GM18508 (cell line): ENCODE results near the gene GNB1.

ENCODE experiments used
- ATAC-seq: cut with Tn5 transposase; IDR thresholded peaks from one replicate; pipeline ENCODE4 v1.9.1; 2021; ENCODE audit warnings: moderate number of reproducible peaks; ENCODE audit not compliant: insufficient read depth, unreplicated experiment

Gene GNB1

DNA sequence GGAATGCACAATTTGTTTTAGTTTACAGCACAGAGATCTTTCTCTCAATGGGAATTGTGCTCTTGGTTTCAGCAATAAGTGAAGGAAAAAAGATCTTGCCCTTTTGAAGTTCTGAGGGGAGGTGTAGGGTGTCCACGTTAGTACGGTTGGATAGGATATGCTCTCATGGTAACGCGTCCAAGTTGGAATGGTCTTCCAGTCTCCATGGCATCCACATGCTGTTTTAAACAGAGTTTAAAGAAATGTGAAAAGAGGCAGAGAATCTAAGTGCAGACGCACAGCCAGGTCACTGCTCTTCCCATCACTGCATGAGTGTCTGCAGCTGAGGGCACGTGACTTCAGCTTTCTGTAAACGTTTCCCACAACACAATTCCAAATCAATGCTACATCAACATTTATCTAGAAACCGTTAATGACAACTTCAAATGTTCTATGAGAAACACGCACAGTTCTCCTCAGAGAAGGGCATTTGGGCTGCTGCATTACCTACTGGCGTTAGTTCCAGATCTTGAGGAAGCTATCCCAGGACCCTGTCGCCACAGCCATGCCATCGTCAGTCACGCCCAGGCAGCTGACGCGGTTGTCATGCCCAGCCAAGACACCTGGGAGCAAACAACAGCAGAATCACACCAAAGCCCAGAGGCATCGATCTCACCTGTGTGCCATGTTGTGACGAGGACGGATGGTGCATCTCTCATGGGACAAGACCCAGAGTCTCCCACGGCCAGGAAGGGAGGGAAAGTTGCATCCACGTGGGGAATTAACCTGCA is 103.9 kb downstream of the GNB1 start:
- no peak for ATAC-seq

DNA sequence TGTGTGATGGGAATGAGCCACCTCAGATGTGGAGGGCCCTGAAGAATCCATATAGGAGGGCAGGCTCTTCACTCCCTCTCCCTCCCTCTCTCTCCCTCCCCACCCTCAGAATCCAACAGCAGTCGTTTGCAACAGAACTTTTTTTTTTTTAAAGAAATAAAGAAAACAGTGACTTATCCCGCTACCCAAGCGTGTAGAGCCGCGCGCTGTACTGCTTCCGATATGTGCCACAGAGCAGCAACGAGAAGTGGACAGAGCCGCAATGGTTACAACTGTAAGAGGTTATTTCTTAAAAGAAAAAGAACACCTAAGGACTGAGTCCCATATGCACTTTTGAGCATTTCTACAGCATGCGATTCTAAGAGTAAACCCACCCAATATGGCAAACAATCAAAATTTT is 105.2 kb downstream of the GNB1 start:
- no peak for ATAC-seq

DNA sequence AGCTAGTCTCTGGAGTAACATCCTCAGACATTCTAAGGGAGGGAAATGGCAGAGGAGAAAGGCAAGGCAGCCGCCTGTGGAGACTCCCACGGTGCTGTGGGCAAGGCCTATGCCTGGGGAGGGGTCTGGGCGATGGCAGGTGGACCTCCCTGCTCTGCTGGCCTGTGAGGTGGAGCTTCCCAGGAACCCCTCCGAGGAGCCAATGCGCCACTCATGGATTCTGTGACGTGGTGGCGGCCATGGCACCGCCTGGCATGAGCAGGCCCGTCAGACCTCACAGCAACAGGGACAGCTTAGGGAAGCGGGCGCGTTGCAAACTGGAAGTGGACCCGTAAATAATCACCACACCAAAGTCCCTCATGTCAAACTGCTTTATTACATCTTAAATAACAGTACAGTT is 106.0 kb downstream of the GNB1 start:
- no peak for ATAC-seq

DNA sequence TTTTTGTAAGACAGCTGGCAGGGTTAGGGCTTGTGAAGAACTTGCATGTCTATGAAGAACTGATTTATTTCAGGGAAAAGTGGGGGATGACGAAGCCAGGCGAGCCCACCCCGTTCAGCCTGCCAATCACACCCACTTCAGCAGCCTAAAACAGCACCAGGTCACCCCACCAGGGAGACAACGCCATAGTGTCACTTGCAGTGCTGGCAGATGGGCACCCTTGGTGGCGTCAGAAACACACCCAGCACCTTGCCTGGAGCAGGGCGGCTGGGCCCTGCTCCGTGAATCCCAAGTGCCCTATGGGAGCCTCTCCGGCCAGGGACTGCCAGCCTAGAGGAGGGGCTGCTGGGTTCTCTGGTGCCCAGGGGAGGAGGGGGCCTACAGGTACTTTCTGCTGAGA is 107.6 kb downstream of the GNB1 start:
- ATAC-seq, result no peak

DNA sequence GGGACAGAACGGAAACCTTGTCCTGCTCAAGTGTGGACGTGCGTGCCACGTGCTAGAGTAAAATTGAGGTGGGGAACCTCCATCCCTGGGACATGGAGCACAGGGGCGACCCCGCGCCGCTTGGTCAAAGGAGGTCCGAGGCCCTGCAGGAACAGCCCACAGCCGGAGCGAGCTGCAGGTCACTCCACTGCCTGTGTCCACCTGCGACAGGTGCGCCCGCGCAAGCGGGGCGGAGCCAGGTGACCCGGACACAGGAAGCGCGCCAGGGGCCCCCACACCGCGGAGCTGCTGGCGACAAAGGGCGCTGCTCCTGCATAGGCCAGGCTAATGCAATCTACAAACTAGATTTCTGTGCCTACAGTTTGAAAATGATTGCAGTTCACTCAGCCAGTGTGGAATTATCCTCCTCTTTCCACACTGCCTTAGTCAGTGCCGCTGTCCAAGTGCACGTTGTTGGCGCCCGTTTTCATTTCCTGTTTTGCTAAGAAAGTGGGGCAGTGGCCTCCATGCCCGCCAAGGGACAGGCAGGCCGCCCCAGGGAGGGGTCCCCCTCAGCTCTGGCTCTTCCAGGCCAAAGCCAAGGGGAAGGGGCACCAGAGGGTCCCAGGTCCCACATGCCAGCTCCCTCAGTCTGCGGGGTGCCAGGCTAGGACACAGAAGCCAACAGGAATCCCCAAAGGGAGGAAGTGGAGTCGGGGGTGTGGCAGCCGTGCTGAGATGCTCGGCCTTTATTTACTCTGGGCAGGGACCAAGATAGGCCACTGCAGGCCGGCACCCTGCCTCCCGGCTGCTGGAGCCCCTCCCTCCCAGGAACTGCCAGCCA is 108.3 kb downstream of the GNB1 start:
- ATAC-seq, result no peak

DNA sequence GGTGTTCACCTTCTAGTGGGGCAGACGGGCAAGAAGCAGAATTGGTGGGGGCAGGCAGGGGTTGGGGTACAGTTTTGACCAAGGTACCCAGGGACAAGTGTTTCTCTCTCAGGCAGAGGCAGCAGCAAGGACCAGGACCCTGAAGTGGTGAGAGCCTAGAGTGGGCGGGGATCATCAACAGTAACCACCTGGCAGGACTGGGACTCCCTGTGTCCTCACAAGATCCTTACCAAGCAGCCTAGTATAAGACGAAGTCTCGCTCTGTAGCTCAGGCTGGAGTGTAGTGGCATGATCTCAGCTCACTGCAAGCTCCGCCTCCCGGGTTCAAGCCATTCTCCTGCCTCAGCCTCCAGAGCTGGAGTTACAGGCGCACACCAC is 109.4 kb downstream of the GNB1 start:
- no peak for ATAC-seq

DNA sequence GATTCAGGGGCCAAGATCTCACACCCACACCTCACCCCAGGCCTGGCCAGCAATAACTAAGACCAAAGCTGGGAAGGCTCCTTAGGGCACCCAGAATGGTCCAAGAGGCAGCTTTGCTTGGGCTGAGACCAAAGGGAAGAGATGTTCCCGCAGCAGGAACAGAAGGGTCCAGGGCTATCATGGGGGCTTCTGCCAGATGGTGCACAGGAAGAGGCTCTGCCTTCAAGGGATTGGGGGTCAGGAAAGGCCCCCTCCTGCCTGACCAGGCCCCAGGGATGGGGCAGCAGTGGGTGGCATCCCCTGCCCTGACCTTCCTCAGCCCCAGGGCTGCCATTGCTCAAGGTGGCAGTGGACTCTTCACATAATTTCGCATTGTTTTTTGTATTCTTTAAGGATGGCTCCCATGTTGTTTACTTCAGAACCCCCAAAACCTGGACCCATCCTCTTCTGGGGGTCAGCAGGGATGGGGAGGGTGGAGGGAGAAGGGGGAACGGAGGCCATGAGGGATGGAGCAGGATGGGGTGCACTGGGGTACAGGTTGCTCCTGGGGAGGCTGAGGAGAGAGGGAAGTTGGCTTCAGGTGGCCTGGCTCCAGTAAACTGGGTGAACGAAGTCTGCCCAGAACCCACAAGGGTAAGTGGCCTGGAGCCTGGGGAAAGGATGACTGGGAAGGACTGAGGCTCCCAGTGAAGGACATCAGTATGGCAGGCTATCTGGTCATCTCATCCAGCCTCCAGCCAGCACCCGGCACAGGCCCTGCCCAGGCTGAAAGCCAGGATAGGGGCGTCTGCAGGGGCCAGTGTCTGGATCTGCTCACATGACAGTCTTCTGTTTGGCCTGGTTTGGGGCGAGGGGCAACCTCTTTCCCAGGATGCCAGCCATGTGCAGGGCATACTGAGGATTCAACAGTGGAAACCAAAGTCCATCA is 110.0 kb downstream of the GNB1 start:
- no peak for ATAC-seq

DNA sequence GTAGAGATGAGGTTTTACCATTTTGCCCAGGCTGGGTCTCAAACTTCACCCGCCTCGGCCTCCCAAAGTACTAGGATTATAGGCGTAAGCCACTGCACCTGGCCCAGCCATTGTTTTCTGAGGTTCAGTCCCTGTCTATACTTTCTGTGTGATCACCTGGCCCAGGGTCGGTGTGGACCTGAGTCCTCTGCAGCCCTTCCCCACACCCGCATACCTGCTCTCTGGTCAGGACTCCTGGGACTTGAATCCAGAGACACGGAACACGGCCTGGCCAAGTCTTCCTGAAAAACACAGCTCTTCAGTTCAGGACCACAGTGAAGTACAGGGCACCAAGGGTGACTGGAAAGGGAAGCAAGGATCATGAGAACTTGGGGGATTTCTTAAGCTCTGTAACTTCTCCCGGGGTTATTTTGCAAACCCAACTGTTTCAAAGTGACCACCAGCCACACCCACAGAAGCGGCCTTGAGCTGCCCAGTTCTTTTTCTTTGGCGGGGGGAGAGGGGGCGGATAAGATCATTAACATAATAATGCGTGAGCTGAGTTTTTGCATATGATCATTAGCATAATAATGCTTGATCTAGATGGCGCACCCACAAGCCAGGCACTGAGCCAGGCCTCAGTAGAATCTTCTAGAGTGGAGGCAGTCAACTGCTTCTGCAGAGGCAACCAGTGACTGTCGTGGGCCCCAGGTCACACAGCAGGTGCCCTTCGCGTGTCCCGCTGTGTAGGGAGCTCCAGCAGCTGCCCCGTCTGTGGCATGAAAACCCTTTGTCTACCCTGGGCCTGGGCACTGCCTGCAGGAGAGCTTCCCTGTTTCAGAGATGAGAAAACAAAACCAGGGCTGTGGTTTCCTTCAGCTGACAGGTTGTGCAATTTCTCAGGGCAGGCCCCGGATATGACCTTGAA is 110.9 kb downstream of the GNB1 start:
- ATAC-seq, result no peak

DNA sequence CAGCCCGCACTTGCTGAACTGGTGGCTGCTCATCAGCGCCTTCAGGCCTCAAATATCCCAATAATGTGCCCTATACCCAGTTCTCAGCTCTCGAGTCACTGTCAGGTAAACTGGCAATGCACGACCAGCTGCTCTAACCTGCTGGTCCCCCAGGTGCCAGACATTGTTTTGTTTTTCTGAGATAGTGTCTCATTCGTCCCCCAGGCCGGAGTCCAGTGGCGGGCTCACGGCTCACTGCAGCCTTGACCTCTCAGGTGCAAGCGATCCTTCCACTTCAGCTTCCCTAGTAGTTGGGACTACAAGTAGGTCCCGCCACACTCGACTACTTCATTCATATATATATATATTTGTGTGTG is 111.6 kb downstream of the GNB1 start:
- no peak for ATAC-seq

DNA sequence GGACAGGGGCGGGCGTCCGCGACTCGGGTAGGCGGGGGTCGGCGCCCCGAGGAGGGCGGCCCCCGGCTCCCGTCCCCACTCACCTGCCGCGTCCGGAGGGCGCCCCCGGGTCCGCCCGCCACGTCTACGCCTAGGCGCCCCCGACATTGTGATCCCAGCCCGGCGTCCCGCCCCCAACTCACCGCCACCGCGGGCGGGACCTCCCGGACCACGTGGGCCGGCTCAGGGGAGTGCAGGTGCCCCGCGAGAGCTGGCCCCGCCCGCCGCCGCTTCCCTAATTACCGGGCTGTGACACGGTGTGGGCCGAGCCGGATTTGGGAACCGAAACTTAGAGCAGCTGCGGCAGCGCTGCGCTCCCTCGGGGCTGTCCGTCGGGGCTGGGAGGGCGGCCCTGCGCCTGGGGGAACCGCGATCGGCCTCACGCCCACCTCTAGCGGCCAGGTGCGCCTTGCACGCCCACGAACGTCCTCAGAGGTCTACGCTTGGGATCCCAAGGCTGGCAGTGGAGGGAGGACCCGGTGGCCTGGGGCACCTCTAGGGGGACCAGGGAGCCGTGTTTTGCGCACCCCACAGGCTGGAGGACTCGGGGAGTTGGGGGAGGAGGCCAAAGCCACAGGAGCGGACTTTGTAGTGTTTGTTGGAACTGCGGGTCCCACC is 112.1 kb downstream of the GNB1 start:
- peak; percentile 36 for ATAC-seq

DNA sequence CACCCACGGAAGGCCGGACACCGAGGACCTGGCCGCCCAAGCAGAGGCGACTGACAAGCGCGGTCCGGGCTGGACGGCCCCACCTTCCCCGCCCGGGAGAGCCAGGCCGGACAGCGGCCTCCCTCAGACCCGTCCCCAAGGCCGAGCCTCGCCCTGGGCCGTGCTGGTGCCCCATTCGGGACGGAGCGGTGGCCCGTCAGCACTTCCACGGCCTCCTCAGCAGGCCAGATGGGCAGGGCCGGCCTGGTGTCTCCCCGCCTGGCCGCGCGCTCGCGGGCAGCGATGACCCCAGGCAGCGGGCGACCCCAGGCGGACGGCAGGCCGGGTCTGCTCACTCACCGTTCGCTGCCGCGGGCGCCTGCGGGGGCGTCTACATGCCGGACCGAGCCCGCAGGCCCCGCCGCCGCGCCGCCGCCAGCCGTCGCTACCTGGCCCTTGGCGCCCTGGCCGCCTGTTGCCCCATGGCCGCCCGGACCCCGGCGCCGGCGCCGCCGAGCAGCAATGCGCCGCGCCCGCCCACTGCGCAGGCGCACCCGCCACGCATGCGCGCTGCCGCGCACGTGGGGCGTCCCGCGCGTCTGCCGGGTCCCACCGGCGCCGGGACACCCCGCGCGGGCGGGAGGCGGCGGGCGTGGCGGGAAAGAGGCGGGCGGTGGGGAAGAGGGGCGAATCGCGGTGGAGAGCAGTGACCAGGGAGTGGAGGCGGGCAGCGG is 112.8 kb downstream of the GNB1 start, which contains the start of gene NADK:
TSS of gene NADK (minus strand) at position 521 of the 713 bp plus-strand sequence. CDS start 13,064 bp downstream, outside the sequence.
- no peak for ATAC-seq

DNA sequence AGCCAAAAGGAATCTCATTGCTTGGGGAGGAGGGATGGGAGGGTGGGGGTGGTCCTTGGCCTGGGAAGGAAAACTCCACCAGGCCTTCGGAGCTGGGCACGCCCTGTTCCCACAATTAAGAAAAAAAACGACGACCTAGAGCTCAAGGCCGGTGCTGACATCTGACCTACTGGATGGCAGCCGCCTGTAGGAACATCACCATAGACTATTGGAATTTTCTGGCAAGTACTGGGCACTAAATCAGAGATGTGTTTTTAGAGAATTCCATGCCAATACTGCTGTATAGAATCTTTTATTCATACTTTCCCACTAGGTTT is 113.3 kb downstream of the GNB1 start:
- no peak for ATAC-seq

DNA sequence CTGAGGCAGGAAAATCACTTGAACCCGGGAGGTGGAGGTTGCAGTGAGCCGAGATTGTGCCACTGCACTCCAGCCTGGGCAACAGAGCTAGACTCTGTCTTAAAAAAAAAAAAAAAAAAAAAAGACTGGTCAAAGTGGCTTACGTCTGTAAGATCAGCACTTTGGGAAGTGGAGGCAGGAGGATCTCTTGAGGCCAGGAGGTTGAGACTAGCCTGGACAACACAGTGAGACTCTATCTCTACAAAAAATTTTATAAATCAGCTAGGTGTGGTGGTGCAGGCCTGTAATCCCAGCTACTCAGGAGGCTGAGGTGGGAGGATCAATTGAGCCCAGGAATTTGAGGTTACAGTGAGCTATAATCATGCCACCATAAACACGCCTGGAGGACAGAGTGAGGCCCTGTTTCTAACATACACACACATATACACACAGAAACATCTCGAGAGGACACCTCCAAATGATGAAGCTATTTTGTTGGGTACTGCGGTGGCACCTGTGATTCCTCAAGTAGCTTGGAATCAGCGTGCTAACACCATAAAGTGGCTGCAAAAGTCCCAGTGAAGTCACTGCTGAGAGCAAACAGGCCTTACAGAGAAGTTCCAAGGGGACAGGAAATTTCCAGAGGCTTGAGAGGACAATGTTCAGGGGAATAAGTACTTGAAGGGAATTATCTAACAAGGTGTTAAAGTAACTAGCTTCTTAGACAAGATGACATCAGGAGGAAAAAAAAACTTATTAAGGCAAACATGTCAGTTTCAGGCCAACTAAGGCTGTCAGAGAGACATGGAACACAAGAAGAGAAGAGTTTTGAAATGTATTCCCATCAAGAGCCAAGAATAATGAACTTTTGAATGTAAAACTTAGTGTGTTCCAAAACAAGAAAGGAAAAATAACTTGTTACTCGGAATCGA is 114.0 kb downstream of the GNB1 start:
- no peak for ATAC-seq

DNA sequence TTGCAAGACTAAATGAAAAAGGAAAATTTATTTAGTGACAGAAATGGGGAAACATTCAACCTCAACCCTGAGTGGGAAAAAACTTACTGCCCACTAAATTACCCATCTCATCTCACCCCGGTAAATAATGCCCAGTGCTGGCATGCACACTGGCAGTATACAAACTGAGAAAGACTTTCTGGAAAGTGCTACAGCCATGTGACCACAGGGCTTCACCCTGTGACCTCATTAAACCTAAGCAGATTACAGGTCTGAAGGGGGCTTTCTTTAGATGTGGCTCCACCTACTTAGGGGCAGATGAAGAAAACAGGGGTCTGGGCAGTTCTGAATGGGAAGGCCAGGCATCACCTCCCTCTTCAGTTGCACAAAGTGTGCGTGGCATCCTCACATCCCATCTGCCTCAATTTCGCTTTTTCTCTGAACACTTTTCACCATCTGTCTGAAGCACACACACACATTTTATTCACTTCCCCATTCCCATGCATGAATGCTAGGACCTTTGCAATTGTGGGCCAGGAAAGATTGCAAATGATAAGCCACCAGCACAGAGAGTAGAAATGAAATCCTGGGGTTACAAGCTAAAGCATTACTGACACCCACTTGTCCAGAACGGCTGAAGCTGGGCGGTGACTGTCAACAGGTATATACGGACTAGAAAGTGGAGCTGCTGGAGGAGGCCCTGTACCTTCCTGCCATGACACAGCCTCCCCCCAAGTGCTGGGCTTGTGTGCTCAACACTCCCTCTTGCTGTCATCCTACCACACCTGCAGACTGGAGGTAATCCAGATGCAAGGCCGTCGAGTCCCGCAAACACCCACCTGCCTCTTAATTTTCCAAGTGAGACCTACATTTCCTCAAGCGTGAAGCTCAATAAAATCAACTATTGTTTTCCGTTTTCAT is 115.3 kb downstream of the GNB1 start:
- no peak for ATAC-seq

DNA sequence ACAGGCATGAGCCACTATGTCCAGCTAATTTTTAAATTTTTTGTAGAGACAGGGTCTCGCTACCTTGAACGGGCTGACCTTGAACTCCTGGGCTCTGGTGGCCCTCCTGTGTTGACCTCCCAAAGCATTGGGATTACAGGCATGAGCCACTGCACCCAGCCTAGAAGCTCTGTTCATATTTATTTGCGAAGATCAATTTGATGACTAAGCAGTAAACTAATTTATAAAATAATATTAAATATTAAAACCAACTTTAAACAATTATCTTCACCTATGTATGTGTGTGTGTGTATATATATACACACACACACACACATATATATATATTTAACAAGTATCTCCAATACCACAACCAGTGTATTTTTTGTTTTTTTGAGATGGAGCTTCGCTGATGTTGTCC is 117.0 kb downstream of the GNB1 start:
- ATAC-seq, result no peak

DNA sequence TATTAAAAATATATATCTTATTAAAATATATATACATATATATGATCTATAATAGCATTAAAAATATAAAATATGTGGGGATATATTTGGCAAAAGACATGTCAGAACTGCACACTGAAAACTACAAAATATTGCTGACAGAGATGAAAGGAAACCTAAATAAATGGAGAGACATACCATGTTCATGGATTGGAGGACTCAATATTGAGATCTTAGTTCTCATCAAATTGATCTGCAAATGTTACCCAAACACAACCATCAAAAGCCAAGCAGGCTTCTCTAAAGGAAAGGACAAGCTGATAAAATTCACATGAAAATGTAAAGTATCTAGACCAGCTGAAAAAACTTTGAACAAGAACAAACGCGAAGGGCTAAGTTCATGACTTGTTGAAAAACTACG is 119.8 kb downstream of the GNB1 start:
- no peak for ATAC-seq

DNA sequence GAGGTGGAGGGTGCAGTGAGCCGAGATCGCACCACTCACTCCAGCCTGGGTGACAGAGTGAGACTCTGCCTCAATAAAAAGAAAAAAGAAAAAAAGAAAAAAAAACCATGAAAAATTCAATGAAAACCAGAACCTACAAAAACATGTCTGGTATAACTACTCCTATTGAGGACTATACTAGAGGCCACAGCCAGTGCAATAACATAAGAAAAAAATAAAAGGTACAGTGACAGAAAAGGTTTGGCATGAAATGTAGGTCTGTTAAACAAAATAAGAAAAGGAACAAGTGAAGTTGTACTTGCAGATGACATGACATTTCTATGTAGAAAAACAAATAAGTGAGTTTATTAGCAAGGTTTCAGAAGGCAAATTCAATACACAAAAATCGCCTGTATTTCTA is 120.8 kb downstream of the GNB1 start:
- ATAC-seq, result no peak
